WERI-Rb-1 (cell line): Measurements from ENCODE around the gene DELE1.

Source experiments
- DNase-seq: peaks from one replicate; pipeline ENCODE4 v3.0.0-alpha.2; 2020
- H3K27ac ChIP-seq: fragments of 250-450 bp; sonication (Bioruptor Pico); 2 replicates; pipeline ENCODE4 v1.5.1; 2020; ENCODE audit warnings: mild to moderate bottlenecking, moderate library complexity
- H3K27me3 ChIP-seq: fragments of 250-450 bp; sonication (Bioruptor Pico); 2 replicates; pipeline ENCODE4 v1.5.1; 2021; ENCODE audit warnings: mild to moderate bottlenecking, low read depth, moderate library complexity; ENCODE audit not compliant: insufficient read depth, severe bottlenecking
- H3K36me3 ChIP-seq: fragments of 250-450 bp; sonication (Bioruptor Pico); 2 replicates; pipeline ENCODE4 v1.5.1; 2020; ENCODE audit warnings: mild to moderate bottlenecking, moderate library complexity
- H3K4me3 ChIP-seq: 2 replicates; pipeline ENCODE4 v1.5.1; 2011; ENCODE audit warnings: low read depth, mild to moderate bottlenecking, control low read depth, low read length
- H3K9me3 ChIP-seq: fragments of 250-450 bp; sonication (Bioruptor Pico); 2 replicates; pipeline ENCODE4 v1.5.1; 2021; ENCODE audit warnings: mild to moderate bottlenecking, moderate library complexity; ENCODE audit not compliant: severe bottlenecking
- TF ChIP-seq, protein P1 (sequence below): IDR thresholded peaks from 2 replicates; pipeline ENCODE4 v1.5.1; 2011; ENCODE audit warnings: low read depth, mild to moderate bottlenecking, control low read depth, inconsistent platforms, low read length

The DELE1 gene, protein sequence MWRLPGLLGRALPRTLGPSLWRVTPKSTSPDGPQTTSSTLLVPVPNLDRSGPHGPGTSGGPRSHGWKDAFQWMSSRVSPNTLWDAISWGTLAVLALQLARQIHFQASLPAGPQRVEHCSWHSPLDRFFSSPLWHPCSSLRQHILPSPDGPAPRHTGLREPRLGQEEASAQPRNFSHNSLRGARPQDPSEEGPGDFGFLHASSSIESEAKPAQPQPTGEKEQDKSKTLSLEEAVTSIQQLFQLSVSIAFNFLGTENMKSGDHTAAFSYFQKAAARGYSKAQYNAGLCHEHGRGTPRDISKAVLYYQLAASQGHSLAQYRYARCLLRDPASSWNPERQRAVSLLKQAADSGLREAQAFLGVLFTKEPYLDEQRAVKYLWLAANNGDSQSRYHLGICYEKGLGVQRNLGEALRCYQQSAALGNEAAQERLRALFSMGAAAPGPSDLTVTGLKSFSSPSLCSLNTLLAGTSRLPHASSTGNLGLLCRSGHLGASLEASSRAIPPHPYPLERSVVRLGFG

DNA sequence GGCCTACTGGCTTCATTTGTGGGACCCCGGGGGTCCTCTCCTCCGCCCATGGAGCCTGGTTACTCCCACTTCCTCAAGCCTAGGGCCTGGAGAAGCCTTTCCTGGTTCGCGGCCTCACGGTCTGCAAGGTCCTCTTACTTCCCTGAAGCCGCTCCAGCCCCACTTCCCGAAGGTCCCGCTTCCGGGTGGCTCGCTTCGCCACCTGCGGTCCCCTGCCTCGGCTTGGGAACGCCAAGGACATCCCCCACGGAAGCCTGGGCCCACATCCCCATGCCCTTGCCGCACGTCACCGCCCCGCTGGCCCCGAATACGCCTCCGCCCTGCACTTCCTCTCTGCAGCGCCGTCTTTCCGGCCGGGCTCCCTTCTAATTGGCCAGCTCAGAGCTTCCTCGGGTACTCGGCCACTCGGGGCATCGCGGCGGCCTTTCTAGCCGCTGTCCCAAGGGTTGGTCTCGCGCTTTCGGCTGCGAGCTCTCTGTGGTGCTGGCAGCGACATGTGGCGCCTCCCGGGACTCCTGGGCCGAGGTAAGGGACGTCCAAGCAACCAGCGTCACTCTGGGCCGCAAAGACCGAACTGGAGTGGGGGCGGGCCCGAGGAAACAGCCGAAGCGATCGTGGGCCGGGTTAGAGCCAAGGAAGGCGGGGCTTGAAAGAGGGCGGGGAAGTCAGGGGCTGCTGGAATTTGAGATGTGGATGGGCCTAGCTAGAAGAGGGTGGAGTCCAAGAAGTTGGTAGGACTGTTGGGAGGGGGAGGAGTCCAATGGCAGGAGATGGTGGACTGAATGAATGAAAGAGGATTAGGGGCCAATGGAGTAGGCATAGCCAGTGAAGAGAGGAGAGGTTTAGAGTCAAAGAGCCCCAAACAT lies at the start of gene DELE1:
TSS of gene DELE1 (plus strand) at position 424 of the 866 bp plus-strand sequence. CDS start at position 495, 71 bp downstream.
- H3K4me3 ChIP-seq = peak within 1 kb of the TSS; percentile 74
- TF ChIP-seq, protein P1, sequence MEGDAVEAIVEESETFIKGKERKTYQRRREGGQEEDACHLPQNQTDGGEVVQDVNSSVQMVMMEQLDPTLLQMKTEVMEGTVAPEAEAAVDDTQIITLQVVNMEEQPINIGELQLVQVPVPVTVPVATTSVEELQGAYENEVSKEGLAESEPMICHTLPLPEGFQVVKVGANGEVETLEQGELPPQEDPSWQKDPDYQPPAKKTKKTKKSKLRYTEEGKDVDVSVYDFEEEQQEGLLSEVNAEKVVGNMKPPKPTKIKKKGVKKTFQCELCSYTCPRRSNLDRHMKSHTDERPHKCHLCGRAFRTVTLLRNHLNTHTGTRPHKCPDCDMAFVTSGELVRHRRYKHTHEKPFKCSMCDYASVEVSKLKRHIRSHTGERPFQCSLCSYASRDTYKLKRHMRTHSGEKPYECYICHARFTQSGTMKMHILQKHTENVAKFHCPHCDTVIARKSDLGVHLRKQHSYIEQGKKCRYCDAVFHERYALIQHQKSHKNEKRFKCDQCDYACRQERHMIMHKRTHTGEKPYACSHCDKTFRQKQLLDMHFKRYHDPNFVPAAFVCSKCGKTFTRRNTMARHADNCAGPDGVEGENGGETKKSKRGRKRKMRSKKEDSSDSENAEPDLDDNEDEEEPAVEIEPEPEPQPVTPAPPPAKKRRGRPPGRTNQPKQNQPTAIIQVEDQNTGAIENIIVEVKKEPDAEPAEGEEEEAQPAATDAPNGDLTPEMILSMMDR = no peak
- H3K36me3 ChIP-seq = peaks cover 37% of the 10 kb centered on the region
- H3K9me3 ChIP-seq = no peaks in the 10 kb centered on the region
- DNase-seq = peak; percentile 94
- no peaks in the 10 kb centered on the region for H3K27me3 ChIP-seq
- peak within 1 kb of the TSS; percentile 94 for H3K27ac ChIP-seq

DNA sequence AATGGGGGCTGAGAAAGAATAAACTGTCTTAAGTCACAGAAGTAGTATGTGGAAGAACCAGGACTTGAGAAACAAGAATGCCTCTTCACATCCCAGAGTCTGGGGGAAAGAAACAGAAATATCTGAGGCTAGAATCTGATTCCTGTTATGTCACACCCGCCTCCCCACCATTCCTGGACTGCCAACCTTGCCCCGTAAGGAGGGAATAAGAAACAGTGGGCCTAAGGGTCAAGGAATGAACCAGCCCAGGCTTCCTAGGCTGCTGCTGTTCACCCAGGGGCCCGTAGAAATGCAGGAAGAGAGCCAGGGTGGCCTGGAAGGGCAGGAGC lies 49.8 kb upstream of the DELE1 start:
- Histone ChIP-seq H3K4me3 (no peak overlapping the region), H3K36me3 (no peaks in the 10 kb centered on the region), H3K9me3 (no peaks in the 10 kb centered on the region), H3K27ac (no peak overlapping the region), H3K27me3 (peaks cover 23% of the 10 kb centered on the region)
- TF ChIP-seq, protein P1 = no peak
- DNase-seq = no peak

DNA sequence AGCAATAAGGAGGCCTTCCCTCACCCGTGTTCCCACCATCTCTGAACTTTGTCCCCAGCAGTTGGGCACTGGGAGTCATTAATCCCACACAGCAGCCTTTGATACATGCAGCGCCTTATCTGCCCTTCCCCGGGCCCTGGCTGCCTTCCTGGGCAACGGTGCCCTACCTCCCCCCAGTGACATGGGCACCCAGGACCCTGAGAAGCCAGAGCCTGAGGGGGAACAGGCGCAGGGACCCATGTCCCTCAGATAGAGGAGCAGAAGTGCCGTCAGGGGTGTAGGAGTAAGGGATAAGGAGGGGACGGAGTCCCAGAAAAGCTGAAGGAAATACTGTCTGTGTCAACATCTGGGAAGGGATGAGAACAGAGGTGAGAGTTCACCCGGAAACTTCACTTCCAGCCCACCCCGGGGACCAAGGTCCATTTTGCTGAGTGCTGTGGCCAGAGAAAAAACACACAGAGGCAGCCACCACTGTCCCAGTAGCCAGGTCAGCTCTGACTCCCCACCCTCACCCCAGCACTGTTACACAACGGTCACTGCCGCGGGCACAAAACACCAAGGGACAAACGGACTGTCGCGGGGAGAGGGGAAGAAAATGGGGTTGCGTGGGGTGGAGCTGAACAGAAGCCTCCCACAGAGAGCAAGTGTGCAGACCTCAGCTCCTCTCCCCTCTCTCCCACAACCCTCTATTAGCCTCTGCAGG lies 49.3 kb upstream of the DELE1 start:
- no peak overlapping the region for H3K27ac ChIP-seq
- H3K4me3 ChIP-seq = no peak overlapping the region
- no peaks in the 10 kb centered on the region for H3K36me3 ChIP-seq
- peaks cover 26% of the 10 kb centered on the region for H3K27me3 ChIP-seq
- no peak for DNase-seq
- TF ChIP-seq, protein P1 = no peak
- H3K9me3 ChIP-seq = no peaks in the 10 kb centered on the region

DNA sequence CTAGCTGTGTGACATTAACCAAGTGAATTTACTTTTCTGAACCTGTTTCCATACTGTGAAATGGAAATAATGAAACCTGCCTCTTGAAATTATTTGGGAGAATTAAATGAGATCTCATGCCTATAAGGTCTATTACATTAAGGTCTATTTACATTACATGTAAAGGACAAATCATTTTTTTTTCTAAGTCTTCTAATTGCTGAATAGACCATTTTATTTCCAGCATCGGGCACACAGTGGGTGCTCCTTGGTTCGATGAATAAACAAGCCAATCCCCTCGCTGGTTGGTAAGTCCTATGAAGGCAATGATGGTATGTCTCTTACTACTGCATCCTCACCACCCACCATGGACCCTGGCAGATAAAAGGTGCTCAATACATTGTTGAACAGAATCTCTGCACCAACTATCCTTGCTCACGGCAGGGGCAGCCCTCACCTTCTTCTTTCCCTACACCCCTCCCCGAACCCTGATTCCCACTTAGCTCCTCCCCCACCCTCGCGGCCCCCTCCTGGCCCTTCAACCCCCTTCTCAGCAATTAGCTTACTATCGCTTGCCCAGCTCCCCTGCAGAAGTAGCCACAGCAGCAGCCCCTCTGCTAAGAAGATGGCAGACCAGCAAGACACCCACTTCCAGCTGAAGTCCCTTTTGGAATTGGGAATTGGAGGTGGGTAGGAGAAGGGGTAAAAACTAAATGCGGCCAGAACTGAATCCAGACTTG lies 48.5 kb upstream of the DELE1 start:
- no peak for DNase-seq
- no peaks in the 10 kb centered on the region for H3K36me3 ChIP-seq
- H3K4me3 ChIP-seq = peak overlapping the region; percentile 58
- TF ChIP-seq, protein P1 = no peak
- H3K27ac ChIP-seq = no peak overlapping the region
- H3K27me3 ChIP-seq = peaks cover 33% of the 10 kb centered on the region
- no peaks in the 10 kb centered on the region for H3K9me3 ChIP-seq
